HG03045 (cell line): ENCODE results near the gene MYORG.

Source experiments
- ATAC-seq: cut with Tn5 transposase; IDR thresholded peaks from one replicate; pipeline ENCODE4 v1.9.1; 2021; ENCODE audit warnings: mild to moderate bottlenecking, moderate library complexity; ENCODE audit not compliant: unreplicated experiment

Gene MYORG

DNA sequence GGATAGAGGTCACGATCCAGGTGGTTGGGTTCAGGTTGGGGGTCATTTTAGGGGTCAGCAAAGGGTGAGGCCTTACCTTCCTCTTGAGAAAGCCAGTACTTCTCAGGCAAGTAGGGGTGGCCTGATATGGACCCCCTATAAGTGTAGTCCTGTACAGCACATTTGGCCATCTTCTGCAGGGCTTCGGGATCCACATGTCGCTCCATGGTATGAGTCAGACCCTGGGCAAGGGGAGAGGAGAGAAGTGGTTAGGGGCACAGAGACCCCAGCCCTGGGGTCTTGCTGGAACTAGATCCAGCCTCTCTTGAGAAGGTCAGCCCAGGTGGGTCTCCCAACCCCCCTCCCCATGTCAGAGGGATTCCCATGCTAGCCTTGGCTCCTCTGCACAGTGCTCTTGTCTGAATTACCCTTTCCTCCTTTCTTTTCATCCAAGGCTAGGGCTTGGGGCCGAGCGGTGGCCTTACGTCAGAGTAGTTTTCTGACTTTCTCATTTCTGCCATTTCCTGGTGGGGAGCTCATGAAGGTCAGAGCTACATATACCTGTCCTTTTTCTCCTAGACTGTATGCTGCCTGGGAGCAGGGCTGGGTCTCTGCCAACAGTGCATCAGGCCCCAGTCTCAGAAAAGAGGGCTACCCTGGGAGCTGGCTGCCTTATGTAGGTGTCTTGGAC, 9.0 kb upstream of the MYORG start:
- ATAC-seq = no peak

DNA sequence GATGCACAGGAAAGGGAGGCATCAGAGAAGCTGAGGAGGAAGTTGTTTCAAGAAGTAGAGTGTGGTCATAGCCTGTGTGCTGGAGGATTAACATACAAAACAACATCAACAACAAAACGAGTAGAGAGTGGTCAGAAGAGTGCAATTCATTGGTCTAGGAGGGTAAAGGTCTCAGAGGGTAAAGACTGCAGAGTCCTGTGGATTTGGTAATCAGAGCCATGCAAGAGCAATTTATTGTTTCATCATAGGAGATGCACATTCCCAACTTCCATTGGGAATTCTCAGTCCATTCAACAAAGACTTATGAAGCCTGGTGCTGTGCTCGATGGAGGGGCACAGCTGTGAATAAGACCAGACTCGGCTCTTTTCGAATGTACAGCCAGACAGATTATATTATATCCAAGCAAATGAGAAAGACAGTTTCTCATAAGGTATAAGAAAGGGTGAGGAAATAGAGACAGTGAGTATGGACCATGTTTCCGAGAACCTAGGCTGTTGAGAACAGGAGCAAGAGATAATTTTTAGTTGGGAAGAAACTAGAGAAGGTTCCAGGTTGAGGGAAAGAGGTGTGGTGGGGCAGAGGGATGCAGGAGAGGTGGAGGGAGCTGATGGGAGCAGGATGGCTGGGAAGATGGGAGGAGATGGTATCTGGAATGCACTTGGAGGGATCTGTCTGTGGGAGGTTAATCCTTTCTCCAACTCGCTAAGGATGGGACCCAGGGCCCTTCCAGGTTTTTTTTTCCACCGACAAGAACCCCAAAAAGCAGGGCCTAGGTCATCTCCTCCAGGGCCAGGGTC, 7.9 kb upstream of the MYORG start:
- no peak for ATAC-seq

DNA sequence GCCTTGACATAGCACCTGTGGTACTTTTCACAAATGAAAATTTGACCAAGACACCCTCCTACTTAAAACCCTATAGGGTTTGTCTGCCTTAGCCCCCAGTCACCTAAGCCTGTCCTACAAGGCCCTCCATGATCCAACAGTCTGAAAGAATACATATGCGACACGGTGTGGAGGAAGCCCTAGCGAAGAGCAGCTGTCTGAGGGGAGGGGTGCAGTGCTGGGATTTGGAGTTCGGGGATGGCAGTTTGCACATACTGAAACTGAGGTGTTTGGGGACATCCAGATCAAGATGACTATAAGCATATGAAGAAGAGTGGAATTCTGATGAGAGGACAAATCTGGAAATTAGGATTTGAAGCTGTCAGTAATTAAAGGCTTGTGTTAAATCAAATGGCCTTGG, 7.2 kb upstream of the MYORG start:
- ATAC-seq = no peak

DNA sequence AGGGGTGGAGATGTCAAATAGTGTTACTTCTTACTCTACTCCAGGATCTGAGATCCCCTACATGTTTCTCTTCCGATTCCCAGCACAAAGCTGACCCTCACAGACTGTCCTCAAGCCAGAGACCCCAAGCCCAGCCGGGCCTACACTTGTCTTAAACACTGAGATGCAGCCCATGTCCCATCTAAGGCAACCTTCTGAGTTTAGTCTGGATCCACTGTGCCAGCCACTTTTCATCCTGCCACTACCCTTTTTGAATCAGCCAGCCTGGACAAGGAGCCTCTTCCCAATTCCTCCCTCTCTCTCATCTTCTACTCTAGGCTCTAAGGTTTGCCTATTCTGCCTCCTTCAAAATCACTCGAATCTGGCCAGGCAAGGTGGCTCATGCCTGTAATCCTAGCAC, 6.2 kb upstream of the MYORG start:
- ATAC-seq = no peak

DNA sequence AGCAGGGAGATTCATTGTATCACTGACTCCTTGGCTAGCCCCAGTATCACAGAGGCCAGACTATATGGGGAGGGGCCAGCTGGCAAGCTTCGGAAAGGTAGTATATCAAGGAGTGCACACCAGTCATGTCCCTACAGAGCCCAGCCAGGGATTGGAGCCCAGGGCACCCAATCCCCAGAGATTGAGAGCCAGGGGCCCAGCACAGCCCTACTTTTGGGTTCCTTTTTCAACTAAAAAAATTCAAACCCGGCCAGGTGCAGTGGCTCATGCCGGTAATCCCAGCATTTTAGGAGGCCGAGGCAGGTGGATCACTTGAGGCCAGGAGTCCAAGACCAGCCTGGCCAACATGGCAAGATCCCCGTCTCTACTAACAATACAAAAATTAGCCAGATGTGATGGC, 5.4 kb upstream of the MYORG start:
- no peak for ATAC-seq

DNA sequence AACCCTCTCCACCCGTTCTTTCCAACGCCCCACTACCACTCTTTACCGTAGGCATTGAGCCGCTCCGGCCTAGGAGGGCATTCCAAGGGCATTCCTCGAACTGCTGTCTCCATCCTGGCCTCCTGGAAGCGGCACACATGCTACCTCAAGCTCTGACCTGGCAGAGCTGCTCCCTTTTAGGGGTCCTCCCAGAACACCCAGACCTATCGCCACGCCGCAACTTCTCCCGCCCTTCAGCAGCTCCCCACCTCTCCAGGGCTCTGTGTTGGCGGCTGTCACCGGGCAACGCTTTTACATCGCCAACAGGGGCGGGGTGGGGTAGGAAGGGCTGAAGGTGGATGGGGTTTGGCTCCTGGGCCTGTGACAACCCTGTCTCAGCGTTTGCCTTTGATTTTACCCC, 4.6 kb upstream of the MYORG start:
- ATAC-seq = no peak

DNA sequence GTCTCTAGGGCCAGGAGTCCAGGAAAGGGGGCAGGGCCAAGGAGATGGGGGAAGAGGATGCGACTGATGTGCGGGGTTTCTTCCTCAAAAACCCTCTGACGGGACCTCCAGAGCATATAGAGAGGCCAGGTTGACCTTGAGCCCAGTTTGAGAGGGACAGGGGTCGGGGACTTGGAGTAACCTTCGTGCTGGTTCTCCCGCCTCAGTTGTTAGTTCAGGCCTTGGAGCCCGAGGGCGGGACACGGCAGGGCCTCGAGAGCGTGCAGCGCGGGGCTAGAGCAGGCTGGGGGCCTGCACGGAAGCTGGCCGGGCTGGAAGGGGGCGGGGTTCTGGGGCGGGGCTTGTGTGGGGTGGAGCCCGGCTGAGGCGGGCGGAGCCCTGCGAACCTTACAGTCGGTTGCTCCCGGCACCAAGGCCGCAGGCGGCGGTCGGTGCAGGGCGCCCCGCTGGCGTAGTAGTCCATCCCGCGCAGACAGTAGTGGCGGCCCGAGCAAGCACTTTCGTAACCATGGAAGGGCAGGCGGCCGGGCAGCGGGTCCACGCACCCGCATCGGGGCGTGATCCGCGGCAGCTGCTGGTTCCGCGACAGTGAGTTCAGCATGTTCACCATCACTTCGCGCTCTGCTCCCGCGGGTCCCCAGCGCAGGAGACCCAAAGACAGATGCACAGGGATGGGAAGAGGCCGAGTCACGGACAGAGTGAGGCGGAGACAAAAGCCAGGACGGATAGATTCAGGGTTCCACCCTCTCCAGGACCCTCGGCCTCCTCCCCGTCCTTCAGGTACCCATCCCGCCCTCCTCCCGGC, 4.0 kb upstream of the MYORG start:
- ATAC-seq = no peak

DNA sequence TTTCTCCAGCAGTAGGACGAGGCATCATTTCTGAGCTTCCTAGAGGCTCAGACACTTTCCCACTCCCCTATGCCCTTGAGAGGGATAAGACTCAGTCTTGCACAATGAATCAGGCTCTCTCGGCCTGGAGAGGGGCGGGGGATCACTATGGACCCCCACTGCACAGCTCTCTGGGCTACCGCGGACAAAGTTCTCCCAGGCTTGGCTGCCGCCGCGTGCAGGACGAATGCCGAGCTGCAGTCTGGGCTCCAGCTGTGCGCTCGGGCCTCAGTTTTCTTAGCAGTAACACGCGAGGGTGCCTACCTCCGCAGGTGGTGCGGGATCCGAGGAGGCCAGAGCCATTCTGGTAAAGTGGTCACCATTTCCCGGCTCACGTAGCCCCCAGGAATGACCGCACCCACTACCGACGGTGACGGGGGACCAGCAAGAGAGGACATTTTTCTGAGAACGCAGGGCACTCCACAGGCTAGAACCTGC, 3.4 kb upstream of the MYORG start:
- no peak for ATAC-seq

DNA sequence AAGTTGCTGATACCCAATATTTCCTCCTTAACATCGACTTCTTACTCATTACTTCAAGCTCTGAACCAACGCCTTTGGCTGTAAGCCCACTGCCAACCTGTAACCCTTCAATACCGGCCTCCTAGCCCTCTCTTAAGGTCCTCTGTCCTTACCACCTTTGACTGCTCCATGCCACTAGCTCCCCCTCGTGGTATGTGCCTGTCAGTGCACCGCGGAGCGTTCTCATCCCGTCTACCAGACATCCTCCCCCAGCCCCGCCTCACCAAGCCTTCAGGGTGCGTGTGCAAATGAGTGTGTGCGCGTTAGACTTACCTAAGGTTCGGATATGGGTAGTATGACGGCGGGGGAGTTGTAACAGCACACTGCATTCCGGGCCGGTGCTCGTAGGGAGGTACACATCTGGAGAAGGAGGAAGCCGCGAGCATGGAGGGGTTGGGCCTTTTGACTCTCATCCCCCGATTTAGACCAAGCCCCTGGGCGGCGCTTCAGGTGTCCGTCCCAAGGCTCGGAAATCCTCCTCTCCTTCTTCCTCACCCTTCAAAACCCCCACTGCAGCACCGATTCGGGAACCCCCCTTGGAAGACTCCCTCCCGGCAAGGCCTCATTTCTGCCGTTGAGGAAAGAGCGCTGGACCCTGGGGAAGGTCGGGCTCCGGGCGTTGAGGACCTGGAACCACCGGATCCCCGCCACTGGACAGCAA, 2.8 kb upstream of the MYORG start:
- ATAC-seq = no peak

DNA sequence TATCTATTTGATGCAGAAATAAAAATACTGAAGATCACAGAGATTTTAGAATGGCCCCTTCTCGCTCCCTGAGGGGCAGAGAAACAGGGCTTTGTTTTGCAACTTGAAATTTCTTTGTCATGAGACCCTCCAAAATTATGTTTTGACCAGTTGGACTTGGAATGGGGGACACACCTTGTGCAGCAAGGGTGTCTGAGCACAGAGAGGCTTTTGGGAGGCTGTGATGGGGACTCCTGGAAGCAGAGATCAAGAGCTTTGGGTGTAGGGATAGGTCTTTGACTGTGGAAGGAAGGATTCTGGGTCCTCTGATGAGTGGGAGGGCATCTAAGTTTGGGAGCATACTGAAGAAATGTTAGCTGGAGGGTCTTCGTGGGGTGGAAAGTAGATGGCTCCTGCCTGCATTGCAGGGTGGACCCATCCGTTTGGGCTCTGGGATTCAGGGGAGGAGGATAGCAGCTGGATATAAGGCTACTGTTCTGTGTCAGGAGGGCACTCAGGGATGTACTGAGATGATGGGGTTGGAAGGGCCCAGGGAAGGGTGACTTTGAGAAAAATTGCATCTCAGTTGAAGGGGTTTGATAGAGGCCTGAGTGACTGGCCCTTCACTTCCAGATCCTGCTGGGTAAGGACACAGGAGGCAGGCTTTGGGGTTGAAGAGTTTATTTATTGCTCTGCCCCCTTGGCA, 1.8 kb upstream of the MYORG start:
- ATAC-seq = no peak

DNA sequence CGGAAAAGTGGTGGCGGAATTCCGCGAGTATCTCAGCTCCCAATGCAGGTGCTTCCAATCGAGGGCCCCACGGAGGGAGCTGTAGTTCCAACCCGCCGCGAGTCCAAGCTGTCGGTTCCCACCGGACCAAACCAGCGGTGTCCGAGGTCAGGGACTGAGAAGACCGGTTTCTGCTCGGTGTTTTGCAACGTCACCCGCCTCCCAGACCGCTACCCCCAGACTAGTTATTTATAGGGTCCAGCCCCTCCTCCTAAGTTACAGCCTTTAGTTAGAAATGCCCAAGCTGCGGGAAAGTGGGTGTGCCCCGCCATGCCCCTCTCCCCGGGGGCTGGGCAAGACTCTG, 677 bp upstream of the MYORG start:
- no peak for ATAC-seq

DNA sequence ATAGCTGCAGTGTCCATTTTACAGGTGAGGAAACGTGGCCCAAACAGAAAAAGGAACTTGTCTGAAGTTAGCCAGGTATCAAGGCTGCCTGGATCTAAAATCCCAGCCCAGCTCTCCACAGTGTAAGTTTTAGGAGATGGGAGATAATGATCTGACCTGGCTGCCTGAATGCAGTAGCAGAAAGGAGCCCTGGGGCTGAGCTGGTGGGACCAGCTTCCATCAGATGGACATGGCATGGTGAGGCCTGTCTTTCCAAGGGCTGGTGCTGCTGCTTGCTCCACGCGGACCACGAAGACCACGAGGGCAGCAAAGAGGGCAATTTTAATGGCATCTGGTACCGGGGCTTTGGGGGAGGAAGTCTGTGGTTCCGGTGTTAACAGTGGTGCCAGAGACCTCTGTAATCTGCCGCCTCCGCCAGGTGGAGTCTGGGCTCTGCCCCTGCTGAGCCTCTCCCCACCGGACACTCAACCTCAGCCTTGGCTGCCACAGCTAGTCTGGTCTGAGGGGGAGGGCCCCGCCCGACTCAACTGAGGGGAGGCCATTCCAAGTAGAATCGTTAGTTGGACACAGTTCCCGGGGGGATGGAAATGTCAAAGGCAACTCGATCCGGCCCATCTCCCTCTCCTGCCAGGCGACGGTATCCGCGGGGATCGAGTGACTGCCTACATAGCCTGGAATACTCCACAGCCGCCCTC, 650 bp downstream of the MYORG start:
- no peak for ATAC-seq

DNA sequence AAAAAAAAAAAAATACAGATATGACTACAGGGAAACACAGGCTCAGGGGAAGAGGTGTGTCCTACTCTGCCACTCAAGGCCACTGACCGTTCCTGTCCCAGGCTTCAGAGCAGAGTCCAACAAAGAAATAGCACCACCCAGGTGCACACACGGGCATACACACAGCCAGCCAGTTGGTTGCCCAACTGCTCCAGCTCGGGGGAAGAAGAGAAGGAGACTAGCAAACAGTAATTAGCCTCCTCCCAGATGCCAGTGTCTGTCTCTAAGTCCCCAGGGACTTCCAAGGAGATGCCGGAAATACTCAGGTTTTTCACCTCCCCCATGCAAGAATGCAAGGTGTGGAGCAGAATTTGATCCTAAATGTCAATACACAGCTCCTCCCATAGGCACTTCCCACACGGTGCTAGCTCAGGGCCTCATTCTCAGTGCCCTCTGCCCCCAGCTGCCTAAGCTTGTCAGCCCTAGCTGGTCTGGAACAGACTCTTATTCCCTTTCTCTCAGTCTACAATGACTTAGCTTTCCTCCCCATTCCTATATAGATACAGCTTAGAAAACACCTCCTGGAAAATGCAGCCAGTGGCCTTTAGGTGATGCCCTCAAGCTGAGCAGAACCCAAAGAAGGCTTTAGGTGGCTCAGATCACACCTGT, 1.7 kb downstream of the MYORG start:
- ATAC-seq = no peak

DNA sequence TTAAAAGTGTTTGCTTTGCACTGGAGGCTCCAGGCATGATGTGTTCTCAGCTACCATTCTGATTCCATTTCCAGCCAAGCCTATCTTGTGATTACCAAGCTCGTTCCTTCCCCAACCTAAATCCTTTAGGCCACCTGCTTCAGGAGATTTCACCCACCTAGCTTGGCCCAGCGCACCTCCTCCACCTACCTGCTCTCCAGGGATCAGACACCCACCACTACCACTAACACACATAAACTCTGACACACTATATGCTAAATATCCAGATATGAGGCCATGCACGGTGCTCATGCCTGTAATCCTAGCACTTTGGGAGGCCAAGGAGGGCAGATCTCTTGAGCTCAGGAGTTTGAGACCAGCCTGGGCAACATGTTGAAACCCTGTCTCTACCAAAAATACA, 2.4 kb downstream of the MYORG start:
- no peak for ATAC-seq

DNA sequence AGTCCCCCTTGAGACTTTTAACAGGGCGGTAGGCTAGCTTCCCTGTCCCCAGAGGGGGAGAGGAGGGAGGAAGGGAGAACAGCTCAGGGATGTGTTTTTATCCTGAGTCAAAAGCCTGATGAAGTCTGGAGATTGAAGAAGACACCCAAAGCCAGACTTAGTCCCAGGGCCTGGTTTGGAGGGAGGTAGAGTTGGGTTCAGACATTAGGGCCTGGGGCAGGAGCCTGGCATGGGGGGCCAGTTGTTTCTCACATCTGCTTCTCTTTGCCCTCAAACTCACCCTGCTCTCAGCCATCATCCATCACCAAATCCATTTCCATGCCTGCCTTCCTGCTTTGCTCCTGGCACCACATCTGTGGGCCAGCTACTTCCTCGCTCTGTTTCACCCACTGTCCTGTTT, 2.9 kb downstream of the MYORG start:
- no peak for ATAC-seq

DNA sequence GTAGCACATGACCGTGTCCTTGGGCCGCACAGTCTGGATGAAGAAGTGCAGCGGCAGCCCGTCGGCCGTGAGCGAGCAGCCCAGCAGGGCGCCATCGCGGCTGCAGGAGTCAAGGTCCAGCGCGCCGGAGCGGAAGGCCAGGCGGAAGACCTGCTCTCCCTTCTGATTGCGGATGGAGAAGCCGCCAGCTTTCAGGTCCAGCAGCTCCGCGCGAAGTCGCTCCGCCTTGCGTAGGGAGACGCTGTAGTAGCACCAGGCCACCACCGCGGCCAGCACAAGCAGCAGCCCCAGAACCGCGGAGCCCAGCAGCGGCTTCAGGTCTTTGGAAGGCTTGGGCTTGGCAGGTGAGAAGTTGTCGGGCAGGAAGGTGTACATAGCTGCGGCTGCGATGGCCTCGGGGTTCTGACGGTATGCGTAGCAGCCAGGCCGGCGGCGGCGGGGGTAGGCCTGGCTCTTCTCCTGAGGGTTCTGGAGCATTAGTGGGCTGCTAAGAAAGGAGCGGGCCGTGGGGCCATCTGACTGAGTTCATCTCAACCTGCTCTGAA, 4.2 kb downstream of the MYORG start:
- no peak for ATAC-seq

DNA sequence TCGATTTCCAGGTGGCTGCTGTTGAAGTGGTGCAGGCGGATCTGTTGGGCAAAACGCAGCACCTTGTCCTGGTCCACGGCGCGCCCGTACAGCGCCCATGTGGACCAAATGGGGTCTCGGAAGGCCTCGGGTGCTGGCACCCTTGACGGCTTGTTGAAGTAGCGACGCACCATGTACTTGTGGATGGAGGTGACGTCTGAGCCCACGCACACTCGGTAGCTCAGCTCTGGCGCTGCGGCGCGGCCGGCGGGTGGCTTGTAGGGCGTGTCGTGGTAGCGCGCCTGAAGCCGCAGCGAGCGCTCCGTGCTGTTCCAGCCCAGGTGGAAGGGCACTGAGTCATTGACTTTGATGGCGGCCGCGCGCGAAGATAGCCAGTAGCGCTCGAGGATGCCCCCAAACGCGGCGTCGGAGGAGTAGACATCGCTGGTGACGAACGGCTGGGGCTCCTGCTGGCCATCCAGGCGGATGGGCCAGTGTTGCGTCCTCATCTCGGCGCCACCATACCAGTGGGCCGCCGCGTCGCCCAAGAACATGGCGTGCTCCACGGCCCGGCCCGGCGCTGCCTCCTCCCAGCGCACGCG, 4.7 kb downstream of the MYORG start:
- ATAC-seq = no peak

DNA sequence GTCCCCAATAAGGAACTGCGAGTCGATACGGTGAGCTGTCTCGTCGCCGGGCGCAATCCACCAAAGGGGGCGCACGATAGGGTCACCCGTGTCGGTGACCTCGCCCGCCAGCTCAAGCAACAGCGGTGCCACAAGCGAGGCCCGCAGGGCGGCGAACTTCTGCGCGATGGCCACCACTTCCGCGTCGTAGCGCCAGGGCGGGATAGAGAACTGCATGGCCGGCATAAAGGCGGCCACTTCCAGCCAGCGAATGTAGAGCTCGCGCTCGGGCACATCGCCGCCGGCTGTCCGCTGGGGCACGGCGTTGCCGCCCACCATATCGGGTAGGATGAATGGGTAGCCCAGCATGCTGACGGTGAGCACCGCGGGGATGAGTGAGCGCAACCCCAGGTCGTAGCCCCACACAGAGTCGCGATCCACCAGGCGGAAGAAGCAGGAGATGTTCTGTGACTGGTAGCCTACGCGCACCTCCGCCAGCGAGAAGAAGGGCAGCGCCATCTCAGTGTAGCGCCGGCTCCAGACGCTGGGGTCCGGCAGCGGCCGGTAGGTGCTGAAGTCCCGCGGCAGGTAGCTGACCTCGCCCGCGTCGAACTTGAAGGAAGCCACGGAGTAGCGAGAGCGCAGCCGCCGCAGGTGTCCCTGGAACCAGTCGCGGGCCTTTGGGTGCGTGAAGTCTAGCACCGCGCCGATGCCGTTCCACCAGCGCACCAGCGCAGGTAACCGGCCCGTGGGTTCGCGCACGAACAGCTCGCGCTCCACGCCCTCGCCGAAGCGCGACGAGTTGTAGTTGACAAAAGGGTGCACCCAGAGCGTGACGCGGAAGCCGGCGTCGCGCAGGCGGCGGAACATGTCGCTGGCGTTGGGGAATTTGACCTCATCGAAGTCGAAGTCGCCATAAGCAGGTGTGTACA, 5.5 kb downstream of the MYORG start:
- no peak for ATAC-seq
